Myocyte (in vitro differentiated cells): Measurements from ENCODE around the gene SNX25. TPM values are rescaled to one million over a fixed set of nuclear protein-coding genes. Genes with fewer than 3 reads are reported as not detected.

Experiments
- DNase-seq: peaks from one replicate; pipeline ENCODE4 v3.0.0-alpha.2; 2012; ENCODE audit warnings: low read depth
- total RNA-seq: library from RNA; depleted of rRNA; stranded (reverse); fragments of >200 nt; gene quantifications from 2 replicates; pipeline ENCODE4 v1.2.3, GENCODE V29; 2014

SNX25 gene
- total RNA-seq, 1 donor from 2014 or later = 16.7 TPM

- no peak for DNase-seq
These were observed 50.3 kb downstream of the SNX25 start for GRCh38 chr4:185259719-185260118.

- no peak for DNase-seq
These were observed 52.5 kb downstream of the SNX25 start for GRCh38 chr4:185261946-185262345.

GRCh38 chr4:185263419-185263818 lies 54.0 kb downstream of the SNX25 start:
- DNase-seq = no peak

- DNase-seq = peak; percentile 93
These were observed 56.5 kb downstream of the SNX25 start for GRCh38 chr4:185265942-185266341.

- no peak for DNase-seq
These were observed 59.9 kb downstream of the SNX25 start for GRCh38 chr4:185269286-185269685.

GRCh38 chr4:185270037-185270436 lies 60.6 kb downstream of the SNX25 start:
- no peak for DNase-seq

- no peak for DNase-seq
These were observed 61.5 kb downstream of the SNX25 start for GRCh38 chr4:185270885-185271284.

GRCh38 chr4:185272245-185272644 lies 62.8 kb downstream of the SNX25 start:
- no peak for DNase-seq

GRCh38 chr4:185275501-185275900 lies 66.1 kb downstream of the SNX25 start:
- DNase-seq = no peak

- DNase-seq = no peak
These were observed 66.6 kb downstream of the SNX25 start for GRCh38 chr4:185276036-185276435.

GRCh38 chr4:185278716-185279115 lies 69.3 kb downstream of the SNX25 start:
- DNase-seq = no peak

GRCh38 chr4:185280608-185281007 lies 71.2 kb downstream of the SNX25 start:
- no peak for DNase-seq

- DNase-seq = no peak
These were observed 73.6 kb downstream of the SNX25 start for GRCh38 chr4:185282968-185283367.

- no peak for DNase-seq
These were observed 74.3 kb downstream of the SNX25 start for GRCh38 chr4:185283723-185284122.

- DNase-seq = no peak
These were observed 76.4 kb downstream of the SNX25 start for GRCh38 chr4:185285632-185286393.

- DNase-seq = no peak
These were observed 77.2 kb downstream of the SNX25 start for GRCh38 chr4:185286571-185286970.

- DNase-seq = no peak
These were observed 77.6 kb downstream of the SNX25 start for GRCh38 chr4:185287031-185287430.

- no peak for DNase-seq
These were observed 80.7 kb downstream of the SNX25 start for GRCh38 chr4:185290018-185290607.

- no peak for DNase-seq
These were observed 81.3 kb downstream of the SNX25 start for GRCh38 chr4:185290656-185291055.

GRCh38 chr4:185293202-185293601 lies 83.8 kb downstream of the SNX25 start:
- no peak for DNase-seq

- DNase-seq = no peak
These were observed 87.5 kb downstream of the SNX25 start for GRCh38 chr4:185296665-185297460.

GRCh38 chr4:185298728-185299430 lies 89.5 kb downstream of the SNX25 start:
- DNase-seq = no peak
